ENCODE results near the gene MYO1A. TPM values are rescaled to one million over a fixed set of nuclear protein-coding genes. Genes with fewer than 3 reads are reported as not detected.

Gene MYO1A
- total and polyA plus RNA-seq, 2 of the 13 experiments (the other 11 are each of a cell fraction or from before 2014, with no cell fraction given) = 5.3 to 6.0 TPM

DNA sequence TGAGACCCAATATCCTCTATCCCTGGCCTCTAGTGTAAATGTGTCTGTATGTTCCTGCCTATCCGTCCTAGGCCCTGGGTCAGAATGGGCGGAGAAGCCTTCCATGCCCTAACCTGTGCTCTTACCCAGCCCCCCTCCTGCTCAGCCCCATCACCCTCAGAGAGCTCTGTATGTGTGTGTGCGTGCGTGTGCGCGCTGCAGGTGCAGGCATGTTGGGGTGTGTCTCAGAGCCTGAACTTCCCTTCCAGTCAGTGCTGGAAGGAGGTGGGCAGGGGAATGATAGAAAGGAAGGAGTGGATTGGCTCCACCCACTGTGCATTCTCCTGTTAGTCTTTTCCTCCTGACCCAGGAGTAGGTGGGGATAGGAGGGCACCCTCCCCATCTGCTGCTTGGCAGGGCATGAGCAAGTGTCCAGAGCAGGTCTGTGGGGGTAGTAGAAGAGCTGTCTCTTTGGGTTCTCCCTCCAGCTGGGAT lies 46.2 kb upstream of the MYO1A start:
- Histone ChIP-seq H2AFZ (ENCODE audit: low read length) (no peak overlapping the region), H3K9me3 (ENCODE audit: low read length) (no peaks in the 10 kb centered on the region), H3K27me3 (ENCODE audit: control insufficient read depth in 1 of 2, insufficient read depth in 2 of 2, low read length in 2 of 2) (no peaks in the 10 kb centered on the region), H3K4me3 (replicated peaks in 1 of 3; ENCODE audit: insufficient read depth in 1 of 3, low read depth in 2 of 3, low read length in 3 of 3) (no peak overlapping the region), H3K27ac (ENCODE audit: extremely low read length, insufficient read depth, low read length) (peak overlapping the region; percentile 9), H3K36me3 (replicated peaks in 1 of 2; ENCODE audit: control insufficient read depth in 1 of 2, insufficient read depth in 2 of 2, low read length in 2 of 2) (peaks cover 14 to 32% of the 10 kb centered on the region in 2 experiments; a peak in 4 of 5 replicates), H3K4me2 (ENCODE audit: low read depth, low read length) (no peak overlapping the region), H3K4me1 (ENCODE audit: insufficient read depth, low read length) (peaks cover 26% of the 10 kb centered on the region), H3K9ac (ENCODE audit: insufficient read depth, low read depth, low read length) (no peak overlapping the region), H4K20me1 (ENCODE audit: insufficient read depth, low read length) (0 out of 2 replicates have a peak, but pooled peaks cover 6% of the 10 kb centered on the region), H3K79me2 (ENCODE audit: insufficient read depth, low read length) (no peaks in the 10 kb centered on the region)
- CTCF ChIA-PET (ENCODE audit: low intra/inter-chr PET ratio, low total read pairs) = no interaction called here
- no peak for FAIRE-seq
- POLR2A ChIA-PET = interaction anchor here (0.9 to 13.5 kb wide), 6 partner anchors 9 to 134 kb away, joined by 3 to 309 read pairs (median 4); partner anchors contain the start of genes LRP1, NEMP1, SHMT2 and STAT6
- WGBS (ENCODE audit: low lambda C conversion rate) = 93% methylated on average over 5 of the region's 6 CpGs
- no TSS peak for BruUV-seq (replicated peaks)
- no peak; the same call in 2 of the 3 replicates for ATAC-seq
- DNase-seq (ENCODE audit: low spot score) = no peak
- in situ Hi-C loops (cut with HindIII; ENCODE audit: extremely low pct_ligation_motif_present, low pct_unique_long_range_greater_than_20kb) (no loop called here), intact Hi-C loops (cut with micrococcal nuclease; ENCODE audit: unreplicated experiment) (no loop called here)
- TF ChIP-seq MATR3 (CRISPR knock-in tag; IDR thresholded peaks at IDR 0.05) (no peak), ZFP41 (CRISPR knock-in tag; IDR thresholded peaks at IDR 0.05; ENCODE audit: borderline replicate concordance) (no peak), KLF9 (CRISPR knock-in tag; IDR thresholded peaks at IDR 0.05; ENCODE audit: low read depth) (no peak), DNMT3B (CRISPR knock-in tag; conservative IDR thresholded peaks at IDR 0.05) (no peak), HNRNPK (IDR thresholded peaks at IDR 0.05; ENCODE audit: low read depth, low read length, poor library complexity, severe bottlenecking) (no peak), PAF1 (CRISPR knock-in tag; IDR thresholded peaks at IDR 0.05) (0 out of 2 replicates have a peak, but pooled peaks have one; percentile 54), ZNF704 (CRISPR knock-in tag; IDR thresholded peaks at IDR 0.05; ENCODE audit: borderline replicate concordance) (no peak), CAMTA2 (CRISPR knock-in tag; IDR thresholded peaks at IDR 0.05; ENCODE audit: borderline replicate concordance) (no peak), ZNF570 (CRISPR knock-in tag; IDR thresholded peaks at IDR 0.05; ENCODE audit: borderline replicate concordance) (no peak), MBNL3 (CRISPR knock-in tag; conservative IDR thresholded peaks at IDR 0.05) (no peak), ZNF513 (CRISPR knock-in tag; conservative IDR thresholded peaks at IDR 0.05) (no peak), SMC3 (IDR thresholded peaks at IDR 0.05; ENCODE audit: low read length) (no peak), USF2 (IDR thresholded peaks at IDR 0.05; ENCODE audit: low read depth, low read length) (no peak), USF2 (CRISPR knock-in tag; IDR thresholded peaks at IDR 0.05; ENCODE audit: borderline replicate concordance) (no peak), AGO2 (optimal IDR thresholded peaks at IDR 0.05; ENCODE audit: low read depth, low read length) (peak; percentile 3), POLR2G (IDR thresholded peaks at IDR 0.05; ENCODE audit: low read depth, low read length) (peak; percentile 33), ZBTB1 (CRISPR knock-in tag; IDR thresholded peaks at IDR 0.05; ENCODE audit: borderline replicate concordance) (no peak), FOXC1 (CRISPR knock-in tag; IDR thresholded peaks at IDR 0.05; ENCODE audit: borderline replicate concordance) (no peak), KDM2A (CRISPR knock-in tag; IDR thresholded peaks at IDR 0.05; ENCODE audit: borderline replicate concordance, low read depth) (peak; percentile 24; the same call in 1 of the 2 replicates), ZNF546 (CRISPR knock-in tag; conservative IDR thresholded peaks at IDR 0.05) (no peak)
- TF ChIP-seq, protein P1, sequence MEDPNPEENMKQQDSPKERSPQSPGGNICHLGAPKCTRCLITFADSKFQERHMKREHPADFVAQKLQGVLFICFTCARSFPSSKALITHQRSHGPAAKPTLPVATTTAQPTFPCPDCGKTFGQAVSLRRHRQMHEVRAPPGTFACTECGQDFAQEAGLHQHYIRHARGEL (CRISPR knock-in tag; IDR thresholded peaks at IDR 0.05) = no peak

Data from HepG2 (cell line).